AG04450 (cell line): ENCODE data around the gene CNNM2. TPM values are rescaled to one million over a fixed set of nuclear protein-coding genes. Genes with fewer than 3 reads are reported as not detected.

Experiments
- CTCF ChIA-PET: fragments of 300-600, 350-600 bp; formaldehyde crosslinking; extraction: SDS; loops from one replicate; lab custom pipeline; 2022; ENCODE audit warnings: antibody characterized with exemption, inconsistent platforms; lab: Charles Lee
- POLR2A ChIA-PET: fragments of 350-600 bp; formaldehyde crosslinking; extraction: SDS; loops from one replicate; lab custom pipeline; 2021; ENCODE audit warnings: antibody characterized with exemption, inconsistent platforms; lab: Yijun Ruan, JAX
- DNase-seq: peaks from one replicate; pipeline ENCODE4 v3.0.0-alpha.2; 2011; ENCODE audit warnings: low read depth, low spot score
- H3K27ac ChIP-seq: one replicate; pipeline ENCODE4 v1.5.1; 2012; ENCODE audit warnings: low read depth, low read length, control low read depth
- H3K27me3 ChIP-seq: one replicate; pipeline ENCODE4 v1.6.0; 2012; ENCODE audit warnings: low read length; ENCODE audit not compliant: control insufficient read depth, insufficient read depth
- H3K4me3 ChIP-seq: 2 replicates; pipeline ENCODE4 v1.5.1; 2011; ENCODE audit warnings: mild to moderate bottlenecking, low read depth, low read length, control low read depth
- H3K9me3 ChIP-seq: 2 replicates; pipeline ENCODE4 v1.5.1; 2012; ENCODE audit warnings: low read length; ENCODE audit not compliant: control insufficient read depth, insufficient read depth
- polyA plus RNA-seq: library from polyadenylated mRNA; depleted of rRNA; stranded (reverse); fragments of >200 nt; gene quantifications from 2 replicates; pipeline ENCODE4 v1.2.3, GENCODE V29; 2011
- TF ChIP-seq, protein P1 (sequence below): IDR thresholded peaks from 2 replicates; pipeline ENCODE4 v1.5.1; 2011; ENCODE audit warnings: low read depth, low read length, control low read depth, inconsistent platforms

Gene CNNM2
- polyA plus RNA-seq, 1 experiment: 5.2 TPM

DNA sequence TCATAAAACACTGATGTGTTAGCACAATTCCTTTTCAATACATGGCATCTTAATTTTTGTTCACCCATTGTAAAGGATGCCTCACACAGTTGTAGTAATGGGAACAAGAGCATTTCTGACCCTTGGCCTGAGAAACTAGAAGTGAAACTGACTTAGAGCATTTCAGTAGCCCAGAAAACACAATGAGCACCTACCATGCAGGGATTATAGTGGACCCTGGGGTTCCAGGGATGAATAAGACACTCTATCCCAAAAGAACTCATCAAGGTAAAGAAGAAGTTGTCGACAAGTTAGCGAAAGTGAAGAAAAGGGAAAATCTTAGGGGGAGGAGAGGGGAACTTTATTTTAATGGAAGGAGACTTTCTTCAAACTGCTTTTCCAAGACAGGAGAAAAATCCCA is 149.4 kb downstream of the CNNM2 start:
- ChIA-PET CTCF (interaction anchor here (4.0 kb wide), 1 partner anchor 151 kb away, joined by 46 read pairs; the partner anchor contains the start of gene CNNM2), POLR2A (interaction anchor here (0.6 kb wide), 1 partner anchor 138 kb away, joined by 5 read pairs; no protein-coding TSS in a partner anchor)
- Histone ChIP-seq H3K27me3 (no peaks in the 10 kb centered on the region), H3K4me3 (no peak overlapping the region), H3K27ac (no peak overlapping the region), H3K9me3 (no peaks in the 10 kb centered on the region)
- TF ChIP-seq, protein P1, sequence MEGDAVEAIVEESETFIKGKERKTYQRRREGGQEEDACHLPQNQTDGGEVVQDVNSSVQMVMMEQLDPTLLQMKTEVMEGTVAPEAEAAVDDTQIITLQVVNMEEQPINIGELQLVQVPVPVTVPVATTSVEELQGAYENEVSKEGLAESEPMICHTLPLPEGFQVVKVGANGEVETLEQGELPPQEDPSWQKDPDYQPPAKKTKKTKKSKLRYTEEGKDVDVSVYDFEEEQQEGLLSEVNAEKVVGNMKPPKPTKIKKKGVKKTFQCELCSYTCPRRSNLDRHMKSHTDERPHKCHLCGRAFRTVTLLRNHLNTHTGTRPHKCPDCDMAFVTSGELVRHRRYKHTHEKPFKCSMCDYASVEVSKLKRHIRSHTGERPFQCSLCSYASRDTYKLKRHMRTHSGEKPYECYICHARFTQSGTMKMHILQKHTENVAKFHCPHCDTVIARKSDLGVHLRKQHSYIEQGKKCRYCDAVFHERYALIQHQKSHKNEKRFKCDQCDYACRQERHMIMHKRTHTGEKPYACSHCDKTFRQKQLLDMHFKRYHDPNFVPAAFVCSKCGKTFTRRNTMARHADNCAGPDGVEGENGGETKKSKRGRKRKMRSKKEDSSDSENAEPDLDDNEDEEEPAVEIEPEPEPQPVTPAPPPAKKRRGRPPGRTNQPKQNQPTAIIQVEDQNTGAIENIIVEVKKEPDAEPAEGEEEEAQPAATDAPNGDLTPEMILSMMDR: no peak
- no peak for DNase-seq

DNA sequence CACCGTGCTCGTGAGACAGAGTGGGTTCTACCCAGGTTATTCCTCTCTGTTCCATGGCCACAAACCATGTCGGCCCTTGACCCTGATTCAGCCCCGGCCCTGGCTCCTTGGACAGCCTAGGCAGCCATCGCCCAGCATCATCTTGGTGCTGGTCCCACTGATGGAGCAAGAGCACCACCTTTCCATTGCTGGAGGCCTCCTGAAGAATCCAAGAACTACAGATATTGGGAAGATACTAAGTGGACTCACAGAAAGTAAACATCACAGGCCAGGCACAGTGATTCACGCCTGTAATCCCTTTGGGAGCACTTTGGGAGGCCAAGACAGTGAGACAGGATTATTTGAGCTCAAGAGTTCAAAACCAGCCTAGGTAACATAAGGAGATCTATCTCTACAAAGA is 149.9 kb downstream of the CNNM2 start:
- no peaks in the 10 kb centered on the region for H3K27me3 ChIP-seq
- no peaks in the 10 kb centered on the region for H3K9me3 ChIP-seq
- ChIA-PET CTCF (interaction anchor here (0.8 to 4.0 kb wide), 3 partner anchors 115 to 233 kb away, joined by 3 to 46 read pairs (median 3); partner anchors contain the start of gene CNNM2), POLR2A (no interaction called here)
- no peak overlapping the region for H3K27ac ChIP-seq
- TF ChIP-seq, protein P1: no peak
- DNase-seq: no peak
- H3K4me3 ChIP-seq: no peak overlapping the region

DNA sequence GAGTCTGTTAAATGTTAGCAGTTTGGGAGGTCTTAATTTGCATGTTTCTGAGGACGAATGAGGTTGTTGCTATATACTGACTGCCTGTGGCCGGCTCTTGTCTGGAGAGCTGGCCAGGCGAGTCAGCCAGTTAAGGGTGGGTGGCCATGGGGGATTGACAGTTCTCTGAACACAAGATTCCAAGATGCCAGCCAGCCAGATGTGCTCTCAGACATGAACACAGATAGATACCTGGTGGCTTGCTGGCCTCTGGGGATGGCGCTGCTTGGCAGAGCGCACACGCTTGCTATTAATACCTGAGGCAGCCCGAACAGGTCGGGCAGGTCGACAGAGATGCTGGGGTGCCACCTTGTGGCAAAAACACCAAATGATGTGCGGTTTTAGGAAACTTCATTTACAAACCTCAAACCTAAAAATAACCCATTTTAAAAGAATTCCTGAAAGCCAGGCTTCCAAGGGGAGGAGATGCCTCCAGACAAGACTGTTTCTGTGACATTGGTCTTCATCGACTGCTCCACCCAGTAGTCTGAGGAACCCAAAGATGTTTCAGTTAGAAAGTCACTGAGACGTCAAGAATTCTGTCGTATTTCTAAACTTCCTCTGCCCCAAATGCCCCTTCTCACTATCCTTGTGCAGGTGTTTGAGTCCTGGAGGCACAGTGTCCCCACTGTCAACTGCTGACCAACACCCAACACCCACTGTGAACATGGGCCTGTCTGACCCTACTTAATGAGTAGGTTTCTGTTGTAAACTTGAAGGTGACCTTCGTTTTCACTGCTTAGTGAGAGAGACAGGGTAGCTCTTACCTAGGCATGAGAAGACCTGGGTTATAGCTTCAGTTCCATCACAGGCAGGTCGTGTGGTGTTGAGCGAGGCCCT is 151.6 kb downstream of the CNNM2 start:
- POLR2A ChIA-PET: no interaction called here

DNA sequence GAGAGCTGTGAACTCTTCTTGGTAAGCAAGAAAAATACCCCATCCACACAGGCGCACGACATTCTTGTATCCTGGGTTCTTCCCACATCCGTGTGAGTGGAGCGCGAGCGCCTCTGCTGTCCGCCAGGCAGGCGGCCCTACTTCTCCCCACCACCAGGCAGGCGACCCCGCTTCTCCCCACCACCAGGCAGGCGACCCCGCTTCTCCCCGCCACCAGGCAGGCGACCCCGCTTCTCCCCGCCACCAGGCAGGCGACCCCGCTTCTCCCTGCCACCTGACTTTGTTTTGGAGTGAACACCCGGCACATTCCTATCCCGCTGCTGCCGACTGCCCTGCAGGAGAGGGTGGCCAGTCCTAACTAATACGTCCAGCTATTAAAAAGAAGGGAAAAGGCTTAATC is 154.2 kb downstream of the CNNM2 start:
- ChIA-PET CTCF (interaction anchor here (1.5 kb wide), 1 partner anchor 172 kb away, joined by 5 read pairs; no protein-coding TSS in a partner anchor), POLR2A (no interaction called here)
- DNase-seq: no peak
- TF ChIP-seq, protein P1: no peak
- Histone ChIP-seq H3K27ac (no peak overlapping the region), H3K9me3 (no peaks in the 10 kb centered on the region), H3K27me3 (no peaks in the 10 kb centered on the region), H3K4me3 (no peak overlapping the region)

More for the DNA sequence above, 151.6 kb downstream of the CNNM2 start:
- Histone ChIP-seq H3K27me3 (no peaks in the 10 kb centered on the region), H3K9me3 (no peaks in the 10 kb centered on the region), H3K27ac (no peak overlapping the region), H3K4me3 (no peak overlapping the region)
- TF ChIP-seq, protein P1: peak; percentile 74
- CTCF ChIA-PET: interaction anchor here (0.6 to 4.0 kb wide), 4 partner anchors 145 to 175 kb away, joined by 3 to 46 read pairs (median 4); partner anchors contain the start of gene CNNM2
- DNase-seq: no peak

DNA sequence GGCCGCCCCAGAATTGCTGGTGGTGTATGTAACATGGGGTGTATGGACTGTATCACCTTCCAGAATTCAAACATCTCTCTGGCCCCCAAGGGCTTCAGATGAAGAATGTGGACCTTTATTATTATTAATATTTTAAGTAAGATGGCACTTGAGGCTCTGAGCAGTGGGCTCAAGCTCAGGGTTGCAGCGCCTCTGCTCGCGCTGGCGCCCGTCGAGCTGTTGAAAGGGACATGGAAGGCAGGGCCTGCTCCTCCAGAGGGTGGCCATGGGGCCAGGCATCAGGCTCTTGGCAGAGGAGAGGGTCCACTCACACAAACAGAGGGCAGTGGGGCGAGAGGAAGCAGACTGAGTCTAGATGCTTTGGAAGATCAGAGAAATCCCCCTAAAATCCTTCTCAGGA is 154.8 kb downstream of the CNNM2 start:
- ChIA-PET CTCF (interaction anchor here (1.5 kb wide), 1 partner anchor 172 kb away, joined by 5 read pairs; no protein-coding TSS in a partner anchor), POLR2A (no interaction called here)
- H3K27ac ChIP-seq: no peak overlapping the region
- H3K9me3 ChIP-seq: no peaks in the 10 kb centered on the region
- no peak for DNase-seq
- TF ChIP-seq, protein P1: no peak
- no peaks in the 10 kb centered on the region for H3K27me3 ChIP-seq
- H3K4me3 ChIP-seq: no peak overlapping the region
